H1 (cell line): ENCODE data around the gene KRABD2.

Source experiments
- CTCF ChIA-PET: fragments of 300-600 bp; sonication (Branson Sonifier 250); formaldehyde crosslinking; loops from one replicate; lab custom pipeline; 2021; ENCODE audit not compliant: partially characterized antibody; lab: Charles Lee
- POLR2A ChIA-PET: fragments of 300-600 bp; sonication (Branson Sonifier 250); formaldehyde crosslinking; loops from one replicate; lab custom pipeline; 2021; ENCODE audit warnings: inconsistent platforms; ENCODE audit not compliant: partially characterized antibody; lab: Charles Lee
- DNase-seq, 2 experiments: peaks; one replicate each; pipeline versions ENCODE4 v3.0.0 to v3.0.0-alpha.2; 2010 to 2022; ENCODE audit warnings: low spot score in 2 of 2, low read depth in 1 of 2, mixed read lengths in 1 of 2
- FAIRE-seq: peaks from 2 replicates; lab custom pipeline; 2011; peaks lifted over from hg19 to GRCh38; lab: Jason Lieb, UNC
- H2AFZ ChIP-seq: 2 replicates; pipeline ENCODE4 v1.8.1; 2012; ENCODE audit warnings: low read length, inconsistent platforms
- H2AK5ac ChIP-seq: 2 replicates; pipeline ENCODE4 v1.6.1; 2013; ENCODE audit warnings: low read depth, low read length
- H2BK120ac ChIP-seq: replicated peaks from 2 replicates; pipeline ENCODE3; 2013; ENCODE audit warnings: low read depth, low read length, inconsistent platforms
- H2BK12ac ChIP-seq: 2 replicates; pipeline ENCODE4 v1.6.1; 2013; ENCODE audit warnings: low read depth, low read length
- H2BK15ac ChIP-seq: 2 replicates; pipeline ENCODE4 v1.6.1; 2013; ENCODE audit warnings: low read length
- H2BK20ac ChIP-seq: 2 replicates; pipeline ENCODE4 v1.6.1; 2013; ENCODE audit warnings: low read length
- H2BK5ac ChIP-seq: 2 replicates; pipeline ENCODE4 v1.6.1; 2013; ENCODE audit warnings: low read depth, low read length
- H3K14ac ChIP-seq: 2 replicates; pipeline ENCODE4 v1.6.1; 2013; ENCODE audit warnings: inconsistent platforms; ENCODE audit not compliant: insufficient read length
- H3K18ac ChIP-seq: 2 replicates; pipeline ENCODE4 v1.6.1; 2013; ENCODE audit warnings: low read length; ENCODE audit errors: extremely low read depth
- H3K23ac ChIP-seq: 2 replicates; pipeline ENCODE4 v1.6.1; 2013; ENCODE audit warnings: inconsistent platforms; ENCODE audit not compliant: insufficient read length
- H3K23me2 ChIP-seq: 2 replicates; pipeline ENCODE4 v1.6.1; 2013; ENCODE audit warnings: low read depth, low read length
- H3K27ac ChIP-seq: 2 replicates; pipeline ENCODE4 v1.6.1; 2011; ENCODE audit warnings: low read depth, low read length, inconsistent platforms
- H3K27me3 ChIP-seq, 4 experiments: replicated peaks in 1 of 4; 1 replicate in 1 of 4; 2 replicates in 3 of 4; pipeline versions ENCODE4 v1.6.1 to v1.8.1; 2011 to 2013; ENCODE audit warnings: low read length in 3 of 4, mild to moderate bottlenecking in 3 of 4, inconsistent platforms in 2 of 4, mixed read lengths in 2 of 4, moderate library complexity in 1 of 4; ENCODE audit not compliant: control insufficient read depth in 3 of 4, insufficient read depth in 3 of 4; ENCODE audit errors: extremely low read depth in 1 of 4
- H3K36me3 ChIP-seq, 4 experiments: 2 replicates each; pipeline versions ENCODE4 v1.6.1 to v1.8.1; 2011 to 2013; ENCODE audit warnings: mild to moderate bottlenecking in 4 of 4, low read length in 3 of 4, moderate library complexity in 2 of 4, control low read depth in 1 of 4, inconsistent platforms in 1 of 4; ENCODE audit not compliant: insufficient read depth in 4 of 4, control insufficient read depth in 2 of 4
- H3K4ac ChIP-seq: replicated peaks from 2 replicates; pipeline ENCODE3; 2013; ENCODE audit warnings: low read length, low read depth, mixed read lengths, inconsistent platforms; ENCODE audit not compliant: insufficient read length
- H3K4me1 ChIP-seq, 4 experiments: replicated peaks in 1 of 4; 1 replicate in 1 of 4; 2 replicates in 3 of 4; pipeline versions ENCODE4 v1.6.1 to v1.8.1; 2011 to 2013; ENCODE audit warnings: low read length in 3 of 4, inconsistent platforms in 2 of 4, mixed read lengths in 1 of 4; ENCODE audit not compliant: insufficient read depth in 4 of 4, control insufficient read depth in 3 of 4
- H3K4me2 ChIP-seq, 2 experiments: 2 replicates each; pipeline versions ENCODE4 v1.6.1 to v1.8.1; 2011 to 2013; ENCODE audit warnings: low read depth in 2 of 2, low read length in 2 of 2, control low read depth in 1 of 2, inconsistent platforms in 1 of 2, mild to moderate bottlenecking in 1 of 2; ENCODE audit not compliant: insufficient read depth in 1 of 2
- H3K4me3 ChIP-seq, 4 experiments: fragments of 200-600, 300-600 bp in 1 of 4; sonication (generic), shearing (Covaris generic), sonication (Bioruptor Twin) in 1 of 4; 2 replicates each; pipeline versions ENCODE4 v1.5.1 to v1.8.1; 2011 to 2016; ENCODE audit warnings: low read length in 4 of 4, low read depth in 3 of 4, control low read depth in 2 of 4, inconsistent platforms in 2 of 4, mild to moderate bottlenecking in 2 of 4, mixed read lengths in 1 of 4, moderate library complexity in 1 of 4; ENCODE audit not compliant: insufficient read depth in 2 of 4; ENCODE audit errors: extremely low read depth in 1 of 4
- H3K56ac ChIP-seq: replicated peaks from 2 replicates; pipeline ENCODE3; 2013; ENCODE audit warnings: low read depth, mild to moderate bottlenecking, mixed read lengths, low read length, inconsistent platforms; ENCODE audit not compliant: insufficient read length
- H3K79me1 ChIP-seq: 2 replicates; pipeline ENCODE4 v1.6.1; 2013; ENCODE audit warnings: low read depth, low read length, control low read depth
- H3K79me2 ChIP-seq, 2 experiments: 2 replicates each; pipeline versions ENCODE4 v1.6.1 to v1.8.1; 2012 to 2013; ENCODE audit warnings: low read length in 2 of 2, mild to moderate bottlenecking in 2 of 2, inconsistent platforms in 1 of 2; ENCODE audit not compliant: insufficient read depth in 2 of 2, control insufficient read depth in 1 of 2
- H3K9ac ChIP-seq, 4 experiments: replicated peaks in 1 of 4; 1 replicate in 1 of 4; 2 replicates in 3 of 4; pipeline versions ENCODE4 v1.6.1 to v1.8.1; 2011 to 2013; ENCODE audit warnings: low read depth in 3 of 4, low read length in 3 of 4, control low read depth in 2 of 4, mild to moderate bottlenecking in 2 of 4, moderate library complexity in 2 of 4, inconsistent platforms in 1 of 4; ENCODE audit errors: extremely low read depth in 1 of 4
- H3K9me3 ChIP-seq, 2 experiments: 2 replicates each; pipeline versions ENCODE4 v1.6.1 to v1.8.1; 2012 to 2013; ENCODE audit warnings: mild to moderate bottlenecking in 2 of 2, moderate library complexity in 2 of 2, control low read depth in 1 of 2, inconsistent platforms in 1 of 2, low read depth in 1 of 2, low read length in 1 of 2, mixed read lengths in 1 of 2; ENCODE audit not compliant: insufficient read depth in 2 of 2
- H4K20me1 ChIP-seq, 2 experiments: replicated peaks in 1 of 2; 2 replicates each; pipeline versions ENCODE3 to v1.8.1; 2011 to 2013; ENCODE audit warnings: inconsistent platforms in 2 of 2, low read length in 2 of 2, mild to moderate bottlenecking in 1 of 2; ENCODE audit not compliant: insufficient read depth in 2 of 2, control insufficient read depth in 1 of 2
- H4K5ac ChIP-seq: 2 replicates; pipeline ENCODE4 v1.6.1; 2013; ENCODE audit warnings: low read length, low read depth, mixed read lengths, inconsistent platforms; ENCODE audit not compliant: insufficient read length
- H4K8ac ChIP-seq: 2 replicates; pipeline ENCODE4 v1.8.0; 2013; ENCODE audit warnings: mild to moderate bottlenecking, moderate library complexity, low read length, inconsistent platforms; ENCODE audit not compliant: insufficient read depth; ENCODE audit errors: extremely low read depth
- H4K91ac ChIP-seq: replicated peaks from 2 replicates; pipeline ENCODE3; 2013; ENCODE audit warnings: low read length, mixed read lengths, inconsistent platforms; ENCODE audit not compliant: insufficient read length
- BCL11A ChIP-seq, 2 experiments: IDR thresholded peaks; one replicate each; pipeline ENCODE4 v1.6.1; 2011; ENCODE audit warnings: low read depth in 2 of 2, low read length in 2 of 2, mild to moderate bottlenecking in 2 of 2
- CHD2 ChIP-seq: IDR thresholded peaks from 2 replicates; pipeline ENCODE4 v1.6.1; 2012; ENCODE audit warnings: low read length, improper control_type of control experiment
- GTF2F1 ChIP-seq: IDR thresholded peaks from 2 replicates; pipeline ENCODE4 v1.6.1; 2012; ENCODE audit warnings: low read depth, low read length, improper control_type of control experiment, borderline replicate concordance
- HDAC2 ChIP-seq, 2 experiments: fragments of 300-600 bp in 1 of 2; sonication (generic) in 1 of 2; IDR thresholded peaks; 2 replicates each; pipeline ENCODE4 v1.6.1; 2011 to 2012; ENCODE audit warnings: low read depth in 2 of 2, low read length in 2 of 2, mild to moderate bottlenecking in 2 of 2, moderate library complexity in 2 of 2, borderline replicate concordance in 1 of 2, inconsistent platforms in 1 of 2
- RNF2 ChIP-seq: fragments of 200-900, 300-1000 bp; sonication (generic); IDR thresholded peaks from 2 replicates; pipeline ENCODE4 v1.7.1; 2016; ENCODE audit warnings: borderline replicate concordance, low read depth, mild to moderate bottlenecking, antibody characterized with exemption, low read length; ENCODE audit not compliant: poor library complexity, severe bottlenecking; ENCODE audit errors: missing control alignments
- TEAD4 ChIP-seq: IDR thresholded peaks from 2 replicates; pipeline ENCODE4 v1.6.1; 2012; ENCODE audit warnings: low read depth, low read length, inconsistent platforms, mixed read lengths
- WGBS, 2 experiments: shearing (Covaris generic) in 1 of 2; methylation state at CpG; one replicate each; pipeline versions ENCODE4 v1.1.6 to v1.1.7; 2013 to 2015; ENCODE audit warnings: low lambda C conversion rate in 2 of 2, mixed read lengths in 2 of 2, inconsistent platforms in 1 of 2, low coverage in 1 of 2, missing lambda C conversion rate in 1 of 2; ENCODE audit not compliant: insufficient replicate concordance in 2 of 2, insufficient coverage in 1 of 2, insufficient read length in 1 of 2; ENCODE audit errors: extremely low coverage in 1 of 2, missing lambda C conversion rate in 1 of 2; 5-methylcytosine and 5-hydroxymethylcytosine counted together

The KRABD2 gene

DNA sequence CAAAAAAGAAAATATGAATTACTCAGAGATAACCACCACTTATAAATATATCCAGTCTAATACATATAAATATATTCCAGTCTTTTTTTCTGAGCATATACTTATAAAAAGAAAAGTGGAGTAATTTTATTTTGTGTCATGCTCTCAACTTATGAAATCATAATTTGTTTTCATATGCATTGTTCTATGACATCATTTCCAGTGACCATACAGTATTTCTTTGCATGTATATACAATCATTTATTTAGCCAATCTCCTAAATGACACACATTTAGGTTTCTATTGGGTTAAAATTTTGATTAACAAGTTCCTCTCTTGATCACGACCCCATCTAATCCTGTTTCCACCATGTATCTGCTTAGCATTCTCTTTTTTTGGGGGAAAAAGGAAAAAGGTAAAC, 42.8 kb upstream of the KRABD2 start:
- Histone ChIP-seq H3K9me3 (no peaks in the 10 kb centered on the region), H3K4me3 (no peak overlapping the region), H3K56ac (no peak overlapping the region), H2AK5ac (no peak overlapping the region), H2BK20ac (no peak overlapping the region), H3K79me1 (no peaks in the 10 kb centered on the region), H3K9ac (no peak overlapping the region), H4K8ac (no peak overlapping the region), H3K36me3 (no peaks in the 10 kb centered on the region), H4K5ac (no peak overlapping the region), H3K4me1 (no peaks in the 10 kb centered on the region), H2BK12ac (no peak overlapping the region), H3K23ac (no peak overlapping the region), H2BK120ac (no peak overlapping the region), H3K18ac (no peak overlapping the region), H3K79me2 (no peaks in the 10 kb centered on the region), H3K27ac (no peak overlapping the region), H2BK5ac (no peak overlapping the region), H3K4ac (no peak overlapping the region), H3K4me2 (no peak overlapping the region), H4K20me1 (no peaks in the 10 kb centered on the region), H3K14ac (no peak overlapping the region), H3K27me3 (no peaks in the 10 kb centered on the region), H2BK15ac (no peak overlapping the region), H2AFZ (no peak overlapping the region), H4K91ac (no peak overlapping the region), H3K23me2 (no peaks in the 10 kb centered on the region; the same call in 1 of the 2 replicates)
- CTCF ChIA-PET: interaction anchor here (4.5 kb wide), 1 partner anchor 10 kb away, joined by 21 read pairs; no protein-coding TSS in a partner anchor
- POLR2A ChIA-PET: no interaction called here
- 94% methylated on average over 1 of the region's 1 CpG; no CpG with 5 or more reads in 1 of the 2 experiments for WGBS, 2 experiments
- no peak for FAIRE-seq
- no peak for DNase-seq
- TF ChIP-seq TEAD4 (no peak), RNF2 (no peak), BCL11A (IDR thresholded peaks at IDR 0.05; ENCODE audit: low read depth in 2 of 2, low read length in 2 of 2) (no peak), CHD2 (no peak), GTF2F1 (no peak), HDAC2 (IDR thresholded peaks at IDR 0.05; ENCODE audit: borderline replicate concordance in 1 of 2, low read depth in 2 of 2, low read length in 2 of 2) (no peak)
